Activated CD4-positive, alpha-beta T cell treated with anti-CD3 and anti-CD28 coated beads, Interleukin-2, Interleukin-4, amounts not matched to agents 100 ng/mL and 50 ng/mL, durations not matched to agents 16 hours and 8 hours (primary cell): ENCODE measurements around the gene FBXO10.
"Not testable (repeated sequence)": the region's sequence is repeated elsewhere in the genome, so short reads cannot be mapped to it uniquely, and the experiment has no call there.

Experiments
- DNase-seq: peaks from one replicate; pipeline ENCODE4 v3.0.0-alpha.2; 2020; ENCODE audit warnings: low spot score

Gene FBXO10

GRCh38 chr9:37477443-37477842, 98.7 kb downstream of the FBXO10 start:
- DNase-seq = not testable (repeated sequence)

GRCh38 chr9:37476930-37477329, 99.2 kb downstream of the FBXO10 start:
- DNase-seq = no peak

- no peak for DNase-seq
Measured at GRCh38 chr9:37474438-37474837, 101.7 kb downstream of the FBXO10 start.

DNA sequence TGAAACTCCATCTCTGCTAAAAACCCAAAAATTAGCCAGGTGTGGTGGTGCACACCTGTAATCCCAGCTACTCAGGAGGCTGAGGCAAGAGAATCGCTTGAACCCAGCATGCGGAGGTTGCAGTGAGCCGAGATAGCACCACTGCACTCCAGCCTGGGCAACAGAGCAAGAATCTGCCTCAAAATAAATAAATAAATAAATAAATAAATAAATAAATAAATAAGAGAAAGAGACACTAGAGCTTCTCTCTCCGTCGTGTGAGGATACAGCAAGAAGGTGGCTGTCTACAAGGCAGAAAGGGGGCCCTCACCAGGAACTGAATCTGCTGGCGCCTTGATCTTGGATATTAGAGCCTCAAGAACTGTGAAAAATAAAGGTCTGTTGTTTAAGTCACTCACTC, 102.2 kb downstream of the FBXO10 start:
- DNase-seq = not testable (repeated sequence)

GRCh38 chr9:37471942-37472684, 104.1 kb downstream of the FBXO10 start:
- DNase-seq = no peak

DNA sequence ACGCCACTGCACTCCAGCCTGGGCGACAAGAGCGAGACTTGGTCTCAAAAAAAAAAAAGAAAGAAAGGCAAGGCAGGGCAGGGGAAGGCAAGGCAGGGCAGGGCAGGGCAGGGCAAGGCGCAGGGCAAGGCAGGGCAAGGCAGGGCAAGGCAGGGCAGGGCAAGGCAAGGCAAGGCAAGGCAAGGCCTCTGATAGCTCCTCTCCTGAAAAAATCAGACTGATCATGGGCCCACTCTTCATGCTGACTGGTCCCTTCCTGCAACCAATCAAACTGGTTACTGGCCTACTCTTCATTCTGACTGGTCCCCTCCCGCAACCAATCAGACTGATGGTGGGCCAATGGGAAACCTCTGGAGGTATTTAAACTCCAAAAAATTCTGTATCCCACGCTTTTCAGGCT, 107.6 kb downstream of the FBXO10 start:
- no peak for DNase-seq

- not testable (repeated sequence) for DNase-seq
Measured at GRCh38 chr9:37467530-37467929, 108.7 kb downstream of the FBXO10 start.

- DNase-seq = no peak
Measured at GRCh38 chr9:37466037-37466709, 110.0 kb downstream of the FBXO10 start.

DNA sequence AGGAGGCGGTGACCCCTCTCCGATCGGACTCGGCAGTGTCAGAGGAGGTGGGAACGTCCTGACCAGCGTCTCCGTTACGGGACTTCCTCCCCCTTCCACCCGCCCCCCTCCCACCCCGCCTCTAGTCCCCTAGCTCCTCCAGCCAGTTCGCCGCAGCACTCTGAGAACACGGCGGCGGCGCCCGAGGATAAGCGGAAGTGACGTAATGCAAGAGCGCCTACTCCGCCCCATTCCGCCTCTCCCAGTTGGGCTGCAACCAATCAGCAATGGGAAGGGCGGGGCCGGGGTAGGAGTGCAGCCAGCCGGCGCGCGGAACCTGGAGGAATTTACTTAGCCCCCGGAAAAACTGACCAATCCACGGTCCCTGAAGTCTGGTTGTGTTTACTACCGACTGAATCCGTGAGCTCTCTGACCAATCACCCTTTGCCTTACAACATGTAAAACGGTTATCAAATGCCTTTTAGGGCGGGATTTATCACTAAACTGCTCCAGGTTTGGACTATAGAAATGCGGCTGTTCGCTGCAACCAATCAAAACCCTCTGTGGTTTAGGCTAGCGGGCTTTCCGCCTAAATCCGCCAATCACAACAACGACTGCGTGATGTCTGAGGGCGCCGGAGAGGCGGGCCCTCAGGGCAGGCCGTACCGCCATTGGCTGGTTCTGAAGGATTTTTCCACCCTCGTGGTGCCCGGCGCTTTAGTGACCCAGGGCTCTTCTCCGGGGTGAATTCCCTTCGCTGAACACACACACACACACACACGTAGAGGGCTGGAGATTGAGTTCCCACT, 110.7 kb downstream of the FBXO10 start, which contains the start of gene ZBTB5:
ZBTB5 (minus strand) TSS at position 202 of the 788 bp plus-strand sequence. CDS start 22,899 bp downstream, outside the sequence.
- peak; percentile 99 for DNase-seq

DNA sequence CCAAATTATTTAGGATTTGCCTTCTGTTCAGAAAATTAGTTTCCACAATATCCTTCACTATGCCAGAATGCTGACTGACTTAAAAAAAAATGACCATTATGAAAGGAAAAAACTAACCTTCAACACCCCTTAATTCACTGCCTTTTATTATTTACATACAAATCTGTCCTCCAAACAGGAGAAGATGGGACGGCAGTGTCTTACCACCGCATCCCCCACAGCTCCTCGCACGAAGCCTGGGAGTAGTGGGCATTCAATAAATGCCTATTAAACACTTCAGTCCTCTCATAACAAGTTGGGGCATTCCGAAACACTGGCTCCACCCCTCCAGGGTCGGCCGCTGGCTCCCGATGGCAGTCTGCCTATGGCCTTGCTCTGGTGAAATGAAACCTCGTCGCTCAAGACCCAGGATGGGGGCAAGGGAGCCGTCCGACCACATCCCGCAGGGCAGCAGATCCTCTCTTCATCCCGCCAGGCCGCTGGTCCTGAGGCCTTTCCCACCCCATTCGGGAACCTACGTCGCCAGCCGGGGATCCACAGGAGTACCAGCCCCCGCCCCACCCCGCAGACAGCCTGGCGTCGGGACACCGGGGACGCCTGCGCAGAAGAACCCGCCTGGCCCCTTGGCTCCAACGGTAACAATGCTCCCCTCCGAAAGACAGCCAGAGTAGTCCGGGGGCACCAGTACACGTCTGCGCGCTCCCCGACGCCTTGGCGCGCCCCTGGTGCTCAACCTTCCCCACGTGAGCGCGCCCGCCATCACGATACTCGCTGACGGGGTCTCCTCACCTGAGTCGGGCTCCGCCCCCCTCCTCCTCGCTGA, 111.5 kb downstream of the FBXO10 start:
- peak; percentile 58 for DNase-seq

- no peak for DNase-seq
Measured at GRCh38 chr9:37464006-37464405, 112.2 kb downstream of the FBXO10 start.
